GM23248 (cell line): ENCODE results near the gene DAZL. TPM values are rescaled to one million over a fixed set of nuclear protein-coding genes. Genes with fewer than 3 reads are reported as not detected.
A peak's percentile ranks its signal among the peaks of the same experiment; 100 is the strongest.

Experiments
- DNase-seq: peaks from one replicate; pipeline ENCODE4 v3.0.0-alpha.2; 2015
- H2AFZ ChIP-seq: fragments of 200-600 bp; sonication (generic); 2 replicates; pipeline ENCODE4 v1.6.1; 2016; ENCODE audit warnings: antibody characterized with exemption
- H3F3A ChIP-seq: fragments of 200-600 bp; sonication (generic); 2 replicates; pipeline ENCODE4 v1.6.1; 2016; ENCODE audit warnings: mild to moderate bottlenecking, antibody characterized with exemption, mixed run types; ENCODE audit not compliant: insufficient read depth
- H3K27ac ChIP-seq: fragments of 200-600 bp; sonication (generic); 2 replicates; pipeline ENCODE4 v1.5.1; 2016; ENCODE audit warnings: mild to moderate bottlenecking
- H3K27me3 ChIP-seq: fragments of 200-600 bp; sonication (generic); replicated peaks from 2 replicates; pipeline ENCODE4 v1.6.1; 2016; ENCODE audit warnings: mild to moderate bottlenecking; ENCODE audit not compliant: insufficient read depth
- H3K36me3 ChIP-seq: fragments of 200-600 bp; sonication (generic); 2 replicates; pipeline ENCODE4 v1.6.1; 2016; ENCODE audit warnings: low read depth, mild to moderate bottlenecking
- H3K4me1 ChIP-seq: fragments of 200-600 bp; sonication (generic); 2 replicates; pipeline ENCODE4 v1.6.1; 2016; ENCODE audit warnings: mild to moderate bottlenecking; ENCODE audit not compliant: insufficient read depth
- H3K4me2 ChIP-seq: fragments of 200-600 bp; sonication (generic); one replicate; pipeline ENCODE4 v1.6.1; 2016; ENCODE audit warnings: mild to moderate bottlenecking; ENCODE audit not compliant: unreplicated experiment
- H3K4me3 ChIP-seq: fragments of 200-600 bp; sonication (generic); 2 replicates; pipeline ENCODE4 v1.5.1; 2016; ENCODE audit warnings: mild to moderate bottlenecking
- H3K79me2 ChIP-seq: fragments of 200-600 bp; sonication (generic); 2 replicates; pipeline ENCODE4 v1.6.1; 2016; ENCODE audit warnings: mild to moderate bottlenecking; ENCODE audit not compliant: insufficient read depth
- H3K9ac ChIP-seq: fragments of 200-600 bp; sonication (generic); 2 replicates; pipeline ENCODE4 v1.6.1; 2016; ENCODE audit warnings: mild to moderate bottlenecking
- H3K9me2 ChIP-seq: fragments of 200-600 bp; sonication (generic); 2 replicates; pipeline ENCODE4 v1.6.1; 2016; ENCODE audit warnings: mixed run types, mild to moderate bottlenecking, moderate library complexity; ENCODE audit not compliant: insufficient read depth
- H3K9me3 ChIP-seq: fragments of 200-600 bp; sonication (generic); one replicate; pipeline ENCODE4 v1.6.1; 2017; ENCODE audit warnings: low read depth
- H4K20me1 ChIP-seq: fragments of 200-600 bp; sonication (generic); 2 replicates; pipeline ENCODE4 v1.6.0; 2016; ENCODE audit not compliant: insufficient read depth
- EZH2 ChIP-seq: fragments of 200-600 bp; sonication (generic); IDR thresholded peaks from 2 replicates; pipeline ENCODE4 v1.6.1; 2018; ENCODE audit warnings: antibody characterized with exemption, mild to moderate bottlenecking; ENCODE audit not compliant: insufficient read depth, poor library complexity, severe bottlenecking
- EZH2phosphoT487 ChIP-seq: fragments of 200-600 bp; sonication (generic); IDR thresholded peaks from 2 replicates; pipeline ENCODE4 v1.6.1; 2018; ENCODE audit warnings: antibody characterized with exemption, moderate library complexity, mild to moderate bottlenecking, low read depth; ENCODE audit not compliant: insufficient read depth
- whole genome bisulfite sequencing, 2 experiments: methylation state at CpG; one replicate each; pipeline ENCODE4 v1.1.6; 2015 to 2017; ENCODE audit warnings: low lambda C conversion rate in 2 of 2, low coverage in 1 of 2; ENCODE audit errors: missing lambda C conversion rate in 2 of 2; 5-methylcytosine and 5-hydroxymethylcytosine counted together
- in situ Hi-C: fragments of 300-500 bp; cut with MboI; formaldehyde crosslinking; loops from 2 replicates; pipeline ENCODE4 v1.15.0; 2020
- polyA plus RNA-seq: library from polyadenylated mRNA; unstranded; fragments of >200 nt; fragmentation: Nextera tagmentation; extraction: Ambion mirVana; gene quantifications from 2 replicates; pipeline ENCODE4 v1.2.1, GENCODE V29; 2016
- total RNA-seq: library from RNA; depleted of rRNA; stranded (reverse); fragments of >200 nt; shearing (Covaris generic); gene quantifications from 2 replicates; pipeline ENCODE4 v1.2.3, GENCODE V29; 2014

The DAZL gene
- total and polyA plus RNA-seq, 2 experiments from 2014 or later, result not detected

GRCh38 chr3:16600780-16601536, 4.3 kb downstream of the DAZL start:
- Histone ChIP-seq H3K79me2 (no peaks in the 10 kb centered on the region), H3K4me1 (no peaks in the 10 kb centered on the region), H2AFZ (peak overlapping the region; percentile 72), H3K4me2 (peak overlapping the region; percentile 35), H3K36me3 (no peaks in the 10 kb centered on the region), H3K4me3 (no peak overlapping the region), H3K9me2 (no peaks in the 10 kb centered on the region), H3F3A (no peaks in the 10 kb centered on the region), H4K20me1 (no peaks in the 10 kb centered on the region), H3K9ac (no peak overlapping the region), H3K9me3 (no peaks in the 10 kb centered on the region), H3K27me3 (no peaks in the 10 kb centered on the region), H3K27ac (no peak overlapping the region)
- DNase-seq, result peak; percentile 86
- in situ Hi-C loops, result loop anchor here (10.0 kb wide), 2 partner anchors 434 to 634 kb away; no protein-coding TSS in a partner anchor
- TF ChIP-seq EZH2, result no peak
- TF ChIP-seq EZH2phosphoT487, result no peak
- 1% methylated on average over 7 of the region's 7 CpGs for WGBS, 2 experiments

GRCh38 chr3:16599694-16600093, 5.5 kb downstream of the DAZL start:
- WGBS, 2 experiments, result 92 to 96% methylated on average over 3 of the region's 3 CpGs
- TF ChIP-seq EZH2 (no peak), EZH2phosphoT487 (no peak)
- Histone ChIP-seq H3K4me3 (no peak overlapping the region), H2AFZ (no peak overlapping the region), H3K27ac (no peak overlapping the region), H3K4me1 (no peaks in the 10 kb centered on the region), H3K9me2 (no peaks in the 10 kb centered on the region), H3K79me2 (no peaks in the 10 kb centered on the region), H3K9ac (no peak overlapping the region), H3K4me2 (no peak overlapping the region), H3F3A (no peaks in the 10 kb centered on the region), H3K27me3 (no peaks in the 10 kb centered on the region), H4K20me1 (no peaks in the 10 kb centered on the region), H3K36me3 (no peaks in the 10 kb centered on the region), H3K9me3 (no peaks in the 10 kb centered on the region)
- in situ Hi-C loops, result loop anchor here (10.0 kb wide), 3 partner anchors 435 to 805 kb away; no protein-coding TSS in a partner anchor
- no peak for DNase-seq

DNA sequence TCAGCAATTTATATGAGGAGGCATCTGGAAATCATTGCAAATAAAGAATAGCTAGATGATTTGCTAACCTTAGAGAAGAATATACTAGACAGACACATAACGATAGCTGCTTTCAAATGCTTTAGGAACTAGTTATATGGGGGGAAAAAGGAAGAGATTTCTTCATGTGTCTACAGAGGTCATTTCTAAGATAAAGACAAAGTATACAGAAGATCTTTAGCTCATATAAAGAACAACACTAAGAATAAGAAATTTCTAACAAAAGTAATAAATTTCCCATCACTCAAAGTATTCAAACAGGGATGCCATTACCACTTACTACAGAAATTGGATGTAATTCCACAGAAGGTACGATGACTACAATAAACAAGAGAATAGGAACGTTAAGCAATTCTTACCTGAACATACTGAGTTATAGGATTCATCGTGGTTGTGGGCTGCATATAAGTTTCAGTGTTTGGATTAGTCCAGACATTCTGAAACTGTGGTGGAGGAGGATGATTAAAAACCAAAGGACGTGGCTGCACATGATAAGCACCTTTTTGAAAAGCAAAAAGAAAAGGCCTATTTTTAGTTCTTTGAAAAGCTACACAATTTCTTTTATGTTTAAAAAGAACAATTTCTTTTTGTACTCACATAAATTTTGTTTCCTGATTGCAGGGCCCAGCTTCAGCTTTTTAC, 8.7 kb downstream of the DAZL start:
- no peaks in the 10 kb centered on the region for H3K27me3 ChIP-seq
- H3F3A ChIP-seq, result no peaks in the 10 kb centered on the region
- H3K4me2 ChIP-seq, result no peak overlapping the region
- no peak overlapping the region for H3K9ac ChIP-seq
- DNase-seq, result no peak
- H3K79me2 ChIP-seq, result no peaks in the 10 kb centered on the region
- no peak for TF ChIP-seq EZH2
- no peak overlapping the region for H2AFZ ChIP-seq
- WGBS, 2 experiments, result 85 to 88% methylated on average over 5 of the region's 5 CpGs
- H3K4me3 ChIP-seq, result no peak overlapping the region
- no peaks in the 10 kb centered on the region for H3K36me3 ChIP-seq
- H3K9me3 ChIP-seq, result no peaks in the 10 kb centered on the region
- H3K27ac ChIP-seq, result no peak overlapping the region
- H3K4me1 ChIP-seq, result no peaks in the 10 kb centered on the region
- H3K9me2 ChIP-seq, result no peaks in the 10 kb centered on the region
- in situ Hi-C loops, result loop anchor here (10.0 kb wide), 1 partner anchor 808 kb away; no protein-coding TSS in a partner anchor
- no peaks in the 10 kb centered on the region for H4K20me1 ChIP-seq

DNA sequence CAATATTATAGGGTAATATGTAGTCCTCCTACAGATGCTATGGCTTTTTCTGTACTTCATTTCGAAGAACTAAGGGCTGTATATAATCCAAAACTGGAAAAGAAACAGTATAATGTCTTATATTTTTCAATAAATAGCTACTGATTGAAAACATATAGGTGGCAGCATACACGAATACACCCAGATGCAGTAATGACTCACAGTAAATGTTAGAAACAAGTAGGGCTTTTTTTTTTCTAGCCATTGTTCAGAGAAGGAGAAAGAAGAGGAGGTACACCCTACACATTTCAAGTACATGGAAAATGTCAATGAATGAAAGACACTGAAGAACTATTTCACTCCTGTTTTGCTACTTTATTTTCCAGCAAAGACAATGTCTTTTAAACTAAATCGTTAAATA, 9.4 kb downstream of the DAZL start:
- Histone ChIP-seq H3K9me2 (no peaks in the 10 kb centered on the region), H3K9ac (no peak overlapping the region), H3K36me3 (no peaks in the 10 kb centered on the region), H3K79me2 (no peaks in the 10 kb centered on the region), H3K4me1 (no peaks in the 10 kb centered on the region), H3K4me3 (no peak overlapping the region), H4K20me1 (no peaks in the 10 kb centered on the region), H2AFZ (no peak overlapping the region), H3K27ac (no peak overlapping the region), H3K27me3 (no peaks in the 10 kb centered on the region), H3K9me3 (no peaks in the 10 kb centered on the region), H3F3A (no peaks in the 10 kb centered on the region), H3K4me2 (no peak overlapping the region)
- peak; percentile 39 for DNase-seq
- 62 to 80% methylated on average over 3 of the region's 3 CpGs for WGBS, 2 experiments
- TF ChIP-seq EZH2 (no peak), EZH2phosphoT487 (no peak)
- in situ Hi-C loops, result loop anchor here (10.0 kb wide), 1 partner anchor 809 kb away; no protein-coding TSS in a partner anchor
